ENCODE results near the gene DNASE1L3. TPM values are rescaled to one million over a fixed set of nuclear protein-coding genes. Genes with fewer than 3 reads are reported as not detected.

DNASE1L3 gene
- total RNA-seq, 1 donor from 2014 or later, result not detected

DNA sequence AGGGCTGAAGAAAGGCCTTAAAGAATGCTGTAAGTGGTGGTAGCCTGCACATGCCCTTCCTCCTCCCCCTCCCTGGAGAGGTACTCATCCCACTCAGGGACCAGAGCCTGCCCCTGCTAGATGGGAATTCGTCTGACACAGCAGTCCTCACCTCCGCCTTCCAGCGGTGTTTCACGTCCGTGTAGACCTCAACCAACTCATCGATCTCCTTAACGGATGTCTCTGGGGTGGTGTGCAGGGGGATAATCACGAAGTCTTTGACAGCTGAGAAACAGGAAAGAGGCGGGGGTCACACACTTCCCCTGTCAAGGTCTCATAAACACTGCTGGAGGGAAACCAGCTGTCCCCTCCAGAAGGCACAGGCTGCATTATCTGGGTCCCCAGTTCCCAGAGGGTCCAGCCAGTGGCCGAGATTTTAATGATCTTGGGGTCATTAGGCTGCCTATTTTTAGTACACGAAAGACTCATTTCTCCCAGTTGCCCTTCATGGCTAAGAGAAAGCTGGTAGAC, 9.9 kb downstream of the DNASE1L3 start:
- Mint-ChIP-seq H3K4me1 (ENCODE audit: unreplicated experiment) (peaks cover 11% of the 10 kb centered on the region), H3K27me3 (no peaks in the 10 kb centered on the region), H3K27ac (no peak overlapping the region), H3K9me3 (peaks cover 9% of the 10 kb centered on the region), H3K36me3 (no peaks in the 10 kb centered on the region), H3K4me3 (no peak overlapping the region)
- DNase-seq (ENCODE audit: extremely low spot score, unreplicated experiment), result no peak
- TF ChIP-seq, protein P1, sequence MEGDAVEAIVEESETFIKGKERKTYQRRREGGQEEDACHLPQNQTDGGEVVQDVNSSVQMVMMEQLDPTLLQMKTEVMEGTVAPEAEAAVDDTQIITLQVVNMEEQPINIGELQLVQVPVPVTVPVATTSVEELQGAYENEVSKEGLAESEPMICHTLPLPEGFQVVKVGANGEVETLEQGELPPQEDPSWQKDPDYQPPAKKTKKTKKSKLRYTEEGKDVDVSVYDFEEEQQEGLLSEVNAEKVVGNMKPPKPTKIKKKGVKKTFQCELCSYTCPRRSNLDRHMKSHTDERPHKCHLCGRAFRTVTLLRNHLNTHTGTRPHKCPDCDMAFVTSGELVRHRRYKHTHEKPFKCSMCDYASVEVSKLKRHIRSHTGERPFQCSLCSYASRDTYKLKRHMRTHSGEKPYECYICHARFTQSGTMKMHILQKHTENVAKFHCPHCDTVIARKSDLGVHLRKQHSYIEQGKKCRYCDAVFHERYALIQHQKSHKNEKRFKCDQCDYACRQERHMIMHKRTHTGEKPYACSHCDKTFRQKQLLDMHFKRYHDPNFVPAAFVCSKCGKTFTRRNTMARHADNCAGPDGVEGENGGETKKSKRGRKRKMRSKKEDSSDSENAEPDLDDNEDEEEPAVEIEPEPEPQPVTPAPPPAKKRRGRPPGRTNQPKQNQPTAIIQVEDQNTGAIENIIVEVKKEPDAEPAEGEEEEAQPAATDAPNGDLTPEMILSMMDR (conservative IDR thresholded peaks at IDR 0.05), result no peak

DNA sequence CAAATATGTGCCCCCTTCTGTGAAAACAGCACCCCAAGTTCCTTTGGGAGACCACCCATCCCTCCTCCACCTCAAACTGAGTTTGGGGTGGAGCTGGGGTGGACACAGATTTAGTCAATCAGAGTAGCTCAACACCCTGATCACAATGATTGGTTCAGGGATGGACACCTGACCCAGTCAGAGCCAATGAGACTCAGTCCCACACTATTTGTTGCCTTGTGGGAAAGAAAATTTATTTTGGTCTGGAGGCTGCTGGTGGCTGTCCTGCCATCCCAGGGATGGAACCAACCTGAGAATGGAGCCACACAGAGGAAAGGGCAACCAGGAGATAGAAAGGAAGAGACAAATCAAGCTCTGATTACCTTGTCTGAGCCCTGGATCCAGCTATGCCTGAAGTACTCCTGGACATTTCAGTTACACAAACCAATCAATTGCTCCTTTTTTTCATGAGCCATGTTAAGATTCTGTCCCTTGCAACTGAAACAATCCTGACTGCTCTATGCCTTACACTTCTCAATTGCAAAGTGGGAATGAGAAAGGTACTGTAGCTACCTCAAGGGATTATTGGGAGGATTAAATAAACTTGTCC, 10.6 kb downstream of the DNASE1L3 start:
- Mint-ChIP-seq H3K4me1 (ENCODE audit: unreplicated experiment) (peaks cover 11% of the 10 kb centered on the region), H3K9me3 (peaks cover 9% of the 10 kb centered on the region), H3K27me3 (no peaks in the 10 kb centered on the region), H3K27ac (no peak overlapping the region), H3K36me3 (no peaks in the 10 kb centered on the region), H3K4me3 (no peak overlapping the region)
- TF ChIP-seq, protein P1 (conservative IDR thresholded peaks at IDR 0.05), result no peak
- no peak for DNase-seq (ENCODE audit: extremely low spot score, unreplicated experiment)

DNA sequence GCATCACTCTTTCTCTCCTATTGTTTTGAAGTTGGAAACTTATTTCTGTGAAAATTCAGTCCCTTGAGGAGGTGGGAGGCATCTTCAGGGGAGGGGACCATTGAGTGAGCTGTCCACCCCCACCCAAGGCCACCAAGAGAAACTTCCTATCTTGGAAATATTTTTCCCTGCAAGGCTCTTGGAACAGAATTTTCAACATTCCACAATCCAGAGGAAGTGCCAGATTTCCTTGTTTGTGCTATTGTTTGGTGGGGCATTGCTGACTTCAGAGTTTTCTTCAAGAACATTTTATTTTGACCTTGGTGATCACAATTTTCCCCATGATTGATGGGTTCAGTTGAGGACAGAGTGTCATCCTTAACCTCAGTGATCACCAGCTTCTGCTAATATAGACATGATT, 12.0 kb downstream of the DNASE1L3 start:
- Mint-ChIP-seq H3K4me3 (no peak overlapping the region), H3K27ac (no peak overlapping the region), H3K27me3 (no peaks in the 10 kb centered on the region), H3K4me1 (ENCODE audit: unreplicated experiment) (peaks cover 11% of the 10 kb centered on the region), H3K9me3 (peaks cover 9% of the 10 kb centered on the region), H3K36me3 (no peaks in the 10 kb centered on the region)
- TF ChIP-seq, protein P1 (conservative IDR thresholded peaks at IDR 0.05), result no peak
- no peak for DNase-seq (ENCODE audit: extremely low spot score, unreplicated experiment)

DNA sequence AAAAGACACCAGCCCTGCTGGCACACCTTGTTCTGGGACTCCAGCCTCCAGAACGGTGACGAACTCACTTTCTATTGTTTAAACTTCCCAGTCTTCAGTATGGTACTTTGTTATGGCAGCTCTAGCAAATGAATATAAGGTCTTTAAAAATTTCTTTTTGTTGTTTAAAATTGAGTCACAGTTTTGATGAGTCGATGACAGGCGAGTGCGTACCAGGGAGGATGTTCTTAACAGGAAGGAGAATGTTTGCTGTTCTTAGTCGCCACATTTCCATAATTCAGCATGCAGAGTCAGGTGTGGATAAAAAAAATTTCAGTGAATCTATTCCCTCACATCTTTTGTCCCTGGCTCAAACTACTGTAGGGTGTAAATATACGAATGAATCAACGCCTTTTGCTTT, 12.4 kb downstream of the DNASE1L3 start:
- DNase-seq (ENCODE audit: extremely low spot score, unreplicated experiment), result no peak
- no peaks in the 10 kb centered on the region for H3K27me3 Mint-ChIP-seq
- H3K4me3 Mint-ChIP-seq, result no peak overlapping the region
- H3K4me1 Mint-ChIP-seq (ENCODE audit: unreplicated experiment), result peaks cover 11% of the 10 kb centered on the region
- no peak overlapping the region for H3K27ac Mint-ChIP-seq
- TF ChIP-seq, protein P1 (conservative IDR thresholded peaks at IDR 0.05), result no peak
- H3K9me3 Mint-ChIP-seq, result peaks cover 9% of the 10 kb centered on the region
- no peaks in the 10 kb centered on the region for H3K36me3 Mint-ChIP-seq

DNA sequence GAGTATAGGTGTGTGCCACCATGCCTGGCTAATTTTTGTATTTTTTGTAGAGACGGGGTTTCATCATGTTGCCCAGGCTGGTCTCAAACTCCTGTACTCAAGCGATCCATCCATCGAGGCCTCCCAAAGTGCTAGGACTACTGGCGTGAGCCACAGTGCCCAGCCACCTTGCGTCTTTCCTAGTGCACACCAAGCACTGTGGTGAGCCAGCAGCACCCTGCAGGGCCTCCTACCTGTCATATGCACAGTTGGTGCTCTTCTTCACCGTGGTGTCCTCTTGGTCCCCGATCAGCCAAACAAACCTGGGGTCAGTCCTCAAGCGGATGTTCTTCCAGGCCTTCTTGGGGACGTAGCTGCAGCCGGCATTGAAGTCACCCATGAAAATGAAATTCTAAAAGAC, 13.2 kb downstream of the DNASE1L3 start:
- H3K27me3 Mint-ChIP-seq, result no peaks in the 10 kb centered on the region
- H3K27ac Mint-ChIP-seq, result no peak overlapping the region
- H3K4me3 Mint-ChIP-seq, result no peak overlapping the region
- TF ChIP-seq, protein P1 (conservative IDR thresholded peaks at IDR 0.05), result no peak
- peaks cover 11% of the 10 kb centered on the region for H3K4me1 Mint-ChIP-seq (ENCODE audit: unreplicated experiment)
- peaks cover 5% of the 10 kb centered on the region for H3K9me3 Mint-ChIP-seq
- no peaks in the 10 kb centered on the region for H3K36me3 Mint-ChIP-seq
- DNase-seq (ENCODE audit: extremely low spot score, unreplicated experiment), result no peak
